GM12865 (cell line): ENCODE measurements around the gene RNF222.
A peak's percentile ranks its signal among the peaks of the same experiment; 100 is the strongest.

Experiments
- DNase-seq: peaks from one replicate; pipeline ENCODE4 v3.0.0; 2010; ENCODE audit warnings: low read depth
- H3K4me3 ChIP-seq: 2 replicates; pipeline ENCODE4 v1.5.1; 2011; ENCODE audit warnings: mild to moderate bottlenecking, low read depth, low read length, control low read depth
- CTCF ChIP-seq: IDR thresholded peaks from 2 replicates; pipeline ENCODE4 v1.5.1; 2011; ENCODE audit warnings: low read length, control low read depth, low read depth, inconsistent platforms; ENCODE audit not compliant: insufficient read depth; ENCODE audit errors: missing control alignments

The RNF222 gene

GRCh38 chr17:8413938-8414337, 16.3 kb upstream of the RNF222 start:
- no peak overlapping the region for H3K4me3 ChIP-seq
- TF ChIP-seq CTCF, result no peak
- DNase-seq, result no peak

- H3K4me3 ChIP-seq, result no peak overlapping the region
- DNase-seq, result no peak
- TF ChIP-seq CTCF, result no peak
These were observed 15.7 kb upstream of the RNF222 start for GRCh38 chr17:8413328-8413727.

- no peak for DNase-seq
These were observed 14.5 kb upstream of the RNF222 start for GRCh38 chr17:8412089-8412488.

DNA sequence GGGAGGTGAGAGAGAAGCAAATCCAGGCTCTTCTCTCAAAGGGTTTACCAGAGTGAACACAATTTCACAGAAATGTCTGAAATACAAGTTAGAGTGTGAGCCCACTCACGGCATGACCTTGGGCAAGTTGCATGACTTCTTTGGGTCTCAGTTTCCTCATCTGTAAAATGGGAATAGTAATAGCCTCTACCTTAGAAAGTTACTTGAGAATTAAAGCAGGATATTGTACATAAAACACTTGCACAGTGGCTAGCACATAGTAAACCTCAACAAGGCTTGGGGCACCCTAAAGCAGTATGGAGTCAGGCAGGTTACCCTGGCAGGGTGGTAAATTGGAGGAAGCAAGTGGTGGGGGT, 13.2 kb upstream of the RNF222 start:
- DNase-seq, result no peak
- H3K4me3 ChIP-seq, result no peak overlapping the region
- TF ChIP-seq CTCF, result no peak

More at GRCh38 chr17:8412089-8412488, 14.5 kb upstream of the RNF222 start:
- no peak overlapping the region for H3K4me3 ChIP-seq
- no peak for TF ChIP-seq CTCF

- no peak overlapping the region for H3K4me3 ChIP-seq
- peak; percentile 79 for TF ChIP-seq CTCF
- DNase-seq, result peak; percentile 81
These were observed 12.6 kb upstream of the RNF222 start for GRCh38 chr17:8409966-8410882.

DNA sequence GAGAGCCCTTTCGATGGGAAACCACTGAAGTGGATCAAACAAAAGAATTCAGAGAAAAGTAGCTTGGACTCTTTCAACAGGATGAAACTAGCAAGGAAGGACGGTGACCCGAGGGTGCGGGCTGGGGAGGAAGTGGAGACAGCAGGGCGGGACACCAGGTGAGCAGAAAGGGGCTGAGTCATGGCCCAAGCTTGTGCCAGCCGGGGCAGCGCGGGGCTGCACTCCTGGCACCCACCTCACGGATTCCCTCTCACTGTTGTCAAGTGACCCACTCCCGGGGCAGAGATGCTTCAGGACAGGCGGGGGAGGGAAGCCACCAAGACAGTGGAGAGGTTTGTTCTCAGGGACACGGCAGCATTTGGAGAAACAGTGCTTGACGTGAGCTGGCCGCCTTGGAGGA, 10.7 kb upstream of the RNF222 start:
- no peak for TF ChIP-seq CTCF
- H3K4me3 ChIP-seq, result no peak overlapping the region
- no peak for DNase-seq

- no peak overlapping the region for H3K4me3 ChIP-seq
These were observed 8.5 kb upstream of the RNF222 start for GRCh38 chr17:8406174-8406573.

More at GRCh38 chr17:8406174-8406573, 8.5 kb upstream of the RNF222 start:
- TF ChIP-seq CTCF, result no peak
- no peak for DNase-seq
